HCT116 (cell line): ENCODE results near the gene BACE1-AS.

Experiments used
- CTCF ChIP-seq, 3 experiments: fragments of 200-600 bp in 1 of 3; sonication (generic) in 1 of 3; IDR thresholded peaks in 2 of 3; conservative IDR thresholded peaks in 1 of 3; 2 replicates each; pipeline ENCODE4 v1.5.1; 2012 to 2017; ENCODE audit warnings: low read depth in 2 of 3, low read length in 2 of 3, antibody characterized with exemption in 1 of 3, borderline replicate concordance in 1 of 3, control low read depth in 1 of 3, mild to moderate bottlenecking in 1 of 3, mixed read lengths in 1 of 3, mixed run types in 1 of 3, moderate library complexity in 1 of 3; ENCODE audit not compliant: insufficient read depth in 1 of 3
- ELF1 ChIP-seq: IDR thresholded peaks from 2 replicates; pipeline ENCODE4 v1.6.1; 2012; ENCODE audit warnings: low read depth, borderline replicate concordance
- POLR2A ChIP-seq: IDR thresholded peaks from 2 replicates; pipeline ENCODE4 v1.7.0; 2011; ENCODE audit warnings: borderline replicate concordance; ENCODE audit not compliant: insufficient read depth, insufficient read length; ENCODE audit errors: extremely low read depth

DNA sequence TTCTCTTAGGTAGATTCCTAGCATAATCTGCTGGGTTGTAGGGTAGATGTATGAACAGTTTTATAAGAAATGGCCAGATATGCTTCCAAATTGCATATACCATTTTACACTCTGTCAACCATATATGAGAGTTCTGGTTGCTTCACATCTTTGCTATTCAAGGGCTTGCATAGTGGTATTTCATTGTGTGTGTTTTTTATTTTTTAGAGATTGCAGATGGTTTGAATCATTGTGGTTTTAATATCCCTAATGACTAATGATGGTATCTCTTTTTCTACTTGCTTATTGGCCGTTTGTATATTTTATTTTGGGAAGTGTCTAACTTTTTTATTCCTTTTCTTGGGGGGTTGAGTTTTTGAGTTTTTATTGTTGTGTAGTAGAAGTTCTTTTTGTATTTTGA is 31.7 kb upstream of the BACE1-AS start:
- TF ChIP-seq ELF1 (no peak), POLR2A (no peak), CTCF (IDR thresholded peaks at IDR 0.05 in 2 of 3, conservative IDR thresholded peaks at IDR 0.05 in 1 of 3; ENCODE audit: borderline replicate concordance in 1 of 3, insufficient read depth in 1 of 3, low read depth in 2 of 3, low read length in 2 of 3) (no peak)
